Activated naive CD4-positive, alpha-beta T cell treated with anti-CD3 and anti-CD28 coated beads, Interleukin-2, amount 50 U/mL, for 72 hours (primary cell): ENCODE data around the gene VCP. TPM values are rescaled to one million over a fixed set of nuclear protein-coding genes. Genes with fewer than 3 reads are reported as not detected.

Source experiments
- total RNA-seq, 2 donors: library from RNA; stranded (reverse); gene quantifications; one replicate each; pipeline ENCODE4 v1.2.3, GENCODE V29; 2022

Gene VCP
- total RNA-seq, 2 donors from 2014 or later, result 208 to 305 TPM

Other genes with a start within 250 kb of the VCP start
- under 1 TPM; 0.06 to 0.09 TPM for gene PHF24, start 114.3 kb downstream of the VCP start, total RNA-seq
- 10 to 100 TPM in 1 of 2 donors, 1 to 10 TPM in 1; 9.3 to 42.5 TPM for gene DNAJB5, start 82.9 kb downstream of the VCP start, total RNA-seq
- 100 to 1,000 TPM; 114 to 194 TPM for gene FANCG, start 7.3 kb upstream of the VCP start, total RNA-seq
- 10 to 100 TPM; 13.0 to 20.3 TPM for gene PIGO, start 24.0 kb upstream of the VCP start, total RNA-seq
- gene STOML2, start 30.5 kb upstream of the VCP start, total RNA-seq, result 100 to 1,000 TPM; 151 to 216 TPM
- 10 to 100 TPM in 1 of 2 donors, 1 to 10 TPM in 1; 6.9 to 19.9 TPM for gene ATOSB, start 43.2 kb upstream of the VCP start, total RNA-seq
- gene UNC13B, start 89.4 kb upstream of the VCP start, total RNA-seq, result 1 to 10 TPM; 2.3 to 5.0 TPM